LHCN-M2 (cell line): Measurements from ENCODE around the gene KCNMA1. TPM values are rescaled to one million over a fixed set of nuclear protein-coding genes. Genes with fewer than 3 reads are reported as not detected.

ENCODE experiments used
- DNase-seq: peaks from one replicate; pipeline ENCODE4 v3.0.0-alpha.2; 2012; ENCODE audit warnings: low read depth
- total RNA-seq: library from RNA; depleted of rRNA; stranded (reverse); fragments of >200 nt; gene quantifications from 2 replicates; pipeline ENCODE4 v1.2.3, GENCODE V29; 2014

The KCNMA1 gene
- total RNA-seq, 1 experiment from 2014 or later, result 28.6 TPM

GRCh38 chr10:77223526-77224460 lies 413.8 kb downstream of the KCNMA1 start:
- DNase-seq, result peak; percentile 40

- no peak for DNase-seq
These were observed 417.5 kb downstream of the KCNMA1 start for GRCh38 chr10:77220150-77220549.

- no peak for DNase-seq
These were observed 418.6 kb downstream of the KCNMA1 start for GRCh38 chr10:77219046-77219445.

- no peak for DNase-seq
These were observed 422.8 kb downstream of the KCNMA1 start for GRCh38 chr10:77214799-77215198.

- no peak for DNase-seq
These were observed 425.0 kb downstream of the KCNMA1 start for GRCh38 chr10:77212632-77213031.

- no peak for DNase-seq
These were observed 427.0 kb downstream of the KCNMA1 start for GRCh38 chr10:77210645-77211044.

- no peak for DNase-seq
These were observed 428.8 kb downstream of the KCNMA1 start for GRCh38 chr10:77208684-77209256.

GRCh38 chr10:77207828-77208185 lies 429.8 kb downstream of the KCNMA1 start:
- no peak for DNase-seq

GRCh38 chr10:77207182-77207827 lies 430.3 kb downstream of the KCNMA1 start:
- DNase-seq, result no peak

GRCh38 chr10:77205135-77205534 lies 432.5 kb downstream of the KCNMA1 start:
- DNase-seq, result no peak

GRCh38 chr10:77204171-77204570 lies 433.4 kb downstream of the KCNMA1 start:
- DNase-seq, result no peak

GRCh38 chr10:77202857-77203256 lies 434.8 kb downstream of the KCNMA1 start:
- DNase-seq, result no peak

- DNase-seq, result no peak
These were observed 436.2 kb downstream of the KCNMA1 start for GRCh38 chr10:77201135-77202106.

GRCh38 chr10:77197544-77197943 lies 440.1 kb downstream of the KCNMA1 start:
- no peak for DNase-seq

GRCh38 chr10:77196614-77197013 lies 441.0 kb downstream of the KCNMA1 start:
- no peak for DNase-seq

GRCh38 chr10:77195101-77195500 lies 442.5 kb downstream of the KCNMA1 start:
- DNase-seq, result peak; percentile 74

GRCh38 chr10:77193001-77193400 lies 444.6 kb downstream of the KCNMA1 start:
- no peak for DNase-seq

- DNase-seq, result peak; percentile 30
These were observed 445.2 kb downstream of the KCNMA1 start for GRCh38 chr10:77192402-77192801.

- DNase-seq, result no peak
These were observed 446.1 kb downstream of the KCNMA1 start for GRCh38 chr10:77191324-77192049.

- DNase-seq, result no peak
These were observed 447.3 kb downstream of the KCNMA1 start for GRCh38 chr10:77190291-77190690.

- no peak for DNase-seq
These were observed 448.1 kb downstream of the KCNMA1 start for GRCh38 chr10:77189520-77189919.
